ENCODE data around the gene CPA1.

Gene CPA1

DNA sequence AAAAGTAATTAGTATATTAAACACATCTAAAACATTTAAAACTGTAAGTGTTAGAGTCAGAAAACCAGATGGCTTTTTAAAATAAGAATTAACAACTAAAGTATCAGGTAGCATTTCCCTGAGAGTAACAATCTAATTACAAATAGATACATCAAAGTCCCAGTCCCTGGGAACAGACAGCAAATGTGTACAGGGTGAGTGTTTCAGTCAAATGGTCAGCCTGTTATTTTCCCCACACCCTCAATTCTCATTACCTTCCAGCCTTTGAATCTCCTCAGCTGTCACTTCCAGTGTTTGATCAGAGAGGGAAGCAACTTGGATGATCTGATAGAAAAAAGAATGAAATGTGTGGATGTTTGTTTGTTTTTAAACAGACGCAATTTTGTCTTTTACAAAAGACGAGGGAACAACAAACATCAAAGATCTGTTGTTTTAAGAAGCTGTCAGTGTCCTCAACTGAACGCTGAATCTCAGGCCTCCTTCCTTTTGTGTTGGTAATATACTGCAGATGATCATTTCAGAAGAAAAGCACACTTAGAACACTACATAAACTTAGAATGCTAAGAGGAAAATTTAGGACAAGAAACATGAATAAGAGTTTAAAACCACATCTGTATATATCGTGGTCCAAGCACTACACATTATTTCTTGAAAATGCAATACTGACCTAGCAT is 30.7 kb downstream of the CPA1 start:
- no peak for DNase-seq (ENCODE audit: low spot score)
- in situ Hi-C loops (cut with MboI; ENCODE audit: low pct_unique_long_range_greater_than_20kb, low sequenced_read_pairs, unreplicated experiment) = no loop called here
- no peak for TF ChIP-seq CTCF (IDR thresholded peaks at IDR 0.05; ENCODE audit: extremely low read depth, insufficient read depth, missing control alignments)

DNA sequence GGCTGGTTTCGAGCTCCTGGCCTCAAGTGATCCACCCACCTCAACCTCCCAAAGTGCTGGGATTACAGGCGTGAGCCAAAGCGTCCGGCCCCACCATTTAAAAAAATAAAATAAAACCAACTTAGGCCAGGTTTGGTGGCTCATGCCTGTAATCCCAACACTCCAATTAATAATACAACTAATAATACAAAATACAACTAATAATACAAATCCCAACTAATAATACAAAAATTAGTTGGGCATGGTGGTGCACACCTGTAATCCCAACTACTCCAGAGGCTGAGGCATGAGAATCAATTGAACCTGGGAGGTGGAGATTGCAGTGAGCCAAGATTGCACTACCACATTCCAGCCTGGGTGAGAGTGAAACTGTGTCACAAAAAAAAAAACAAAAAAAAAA is 32.9 kb downstream of the CPA1 start:
- no peak for DNase-seq (ENCODE audit: low spot score)
- in situ Hi-C loops (cut with MboI; ENCODE audit: low pct_unique_long_range_greater_than_20kb, low sequenced_read_pairs, unreplicated experiment) = no loop called here
- no peak for TF ChIP-seq CTCF (IDR thresholded peaks at IDR 0.05; ENCODE audit: extremely low read depth, insufficient read depth, missing control alignments)

DNA sequence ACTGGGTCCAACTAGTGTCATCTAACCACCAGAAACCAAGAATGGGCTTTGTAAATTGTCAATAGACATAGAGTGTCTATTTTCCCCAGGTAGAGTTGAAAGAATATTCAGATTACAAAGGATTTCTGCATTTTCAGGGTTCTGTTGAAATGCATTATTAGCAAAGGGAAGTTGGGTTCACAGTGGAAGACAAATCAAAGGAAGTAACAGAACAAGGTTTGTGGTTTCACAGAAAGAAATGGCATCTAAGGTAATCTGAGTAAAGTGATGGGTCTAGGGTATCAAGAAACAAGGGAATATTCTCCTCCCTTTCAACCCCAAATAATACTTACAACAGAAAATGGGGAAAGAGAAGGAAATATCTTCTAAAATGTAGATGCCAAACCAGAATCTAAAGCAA is 34.7 kb downstream of the CPA1 start:
- in situ Hi-C loops (cut with MboI; ENCODE audit: low pct_unique_long_range_greater_than_20kb, low sequenced_read_pairs, unreplicated experiment) = no loop called here
- no peak for TF ChIP-seq CTCF (IDR thresholded peaks at IDR 0.05; ENCODE audit: extremely low read depth, insufficient read depth, missing control alignments)
- no peak for DNase-seq (ENCODE audit: low spot score)

DNA sequence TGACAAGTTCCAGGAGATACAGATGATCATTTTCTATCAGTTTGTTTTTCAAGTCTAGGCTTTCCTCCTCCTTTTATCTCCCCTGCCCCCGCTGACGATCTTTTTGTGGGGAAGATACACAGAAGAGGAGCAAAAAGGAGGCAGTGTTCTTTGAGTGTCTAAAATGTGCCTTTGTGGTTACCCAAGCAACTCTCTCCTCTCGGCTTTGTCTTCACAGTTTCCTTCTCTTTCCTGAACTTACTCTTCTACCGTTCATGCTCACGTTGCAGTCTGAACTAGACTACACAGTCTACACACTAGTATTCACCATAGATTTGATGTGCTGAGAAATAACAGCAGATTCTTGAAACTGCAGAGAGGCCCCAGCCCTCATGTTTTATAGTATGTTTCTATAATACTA is 36.9 kb downstream of the CPA1 start:
- TF ChIP-seq CTCF (IDR thresholded peaks at IDR 0.05; ENCODE audit: extremely low read depth, insufficient read depth, missing control alignments) = no peak
- in situ Hi-C loops (cut with MboI; ENCODE audit: low pct_unique_long_range_greater_than_20kb, low sequenced_read_pairs, unreplicated experiment) = no loop called here
- no peak for DNase-seq (ENCODE audit: low spot score)

DNA sequence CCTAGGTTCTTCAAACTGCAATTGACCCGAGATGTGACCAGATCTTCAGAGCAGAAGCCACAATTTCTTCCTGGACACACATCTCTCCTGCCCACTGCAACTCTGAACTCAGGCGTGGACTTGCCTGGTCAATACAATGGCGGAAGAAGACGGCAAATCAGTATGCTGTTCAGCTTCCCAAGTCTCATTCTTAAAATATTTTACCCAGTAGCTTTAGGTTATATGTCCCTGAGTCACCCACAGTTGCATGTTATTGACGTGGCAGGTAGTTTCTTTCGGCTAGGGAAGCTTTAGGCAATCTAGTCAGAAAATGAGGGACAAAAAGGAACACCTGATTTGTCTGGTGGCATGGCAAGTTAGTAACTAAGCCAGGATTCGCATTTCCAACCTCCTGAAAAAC is 38.0 kb downstream of the CPA1 start:
- TF ChIP-seq CTCF (IDR thresholded peaks at IDR 0.05; ENCODE audit: extremely low read depth, insufficient read depth, missing control alignments) = no peak
- in situ Hi-C loops (cut with MboI; ENCODE audit: low pct_unique_long_range_greater_than_20kb, low sequenced_read_pairs, unreplicated experiment) = no loop called here
- DNase-seq (ENCODE audit: low spot score) = no peak

DNA sequence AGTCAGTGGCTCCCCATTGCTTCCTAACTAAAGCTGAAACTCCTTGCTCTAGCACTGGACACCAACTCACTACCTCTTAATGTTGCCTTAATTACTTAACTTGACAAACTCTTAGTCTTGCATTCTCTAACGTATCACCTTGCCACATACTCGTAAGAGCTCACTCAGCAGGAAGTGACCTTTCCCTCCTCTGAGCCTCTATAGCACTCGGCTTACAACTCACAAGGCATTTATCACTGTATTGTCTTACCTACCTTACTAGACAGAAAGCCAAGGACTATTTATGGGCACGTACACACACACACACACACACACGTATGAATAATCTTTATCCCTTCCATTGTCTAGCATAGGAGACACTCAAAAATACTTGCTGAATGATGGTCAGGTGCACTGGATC is 39.4 kb downstream of the CPA1 start:
- TF ChIP-seq CTCF (IDR thresholded peaks at IDR 0.05; ENCODE audit: extremely low read depth, insufficient read depth, missing control alignments) = no peak
- in situ Hi-C loops (cut with MboI; ENCODE audit: low pct_unique_long_range_greater_than_20kb, low sequenced_read_pairs, unreplicated experiment) = no loop called here
- DNase-seq (ENCODE audit: low spot score) = no peak

Measured in GM13977 (cell line).